Psoas muscle (tissue), 8 donors: Measurements from ENCODE around the gene CTIF. TPM values are rescaled to one million over a fixed set of nuclear protein-coding genes. Genes with fewer than 3 reads are reported as not detected.

Experiments
- ATAC-seq, 4 donors: fragments of 200-7000 bp; cut with Tn5 transposase; one replicate each; pipeline ENCODE4 v1.9.1; 2020; ENCODE audit warnings: moderate library complexity in 3 of 4, mild to moderate bottlenecking in 2 of 4
- DNase-seq, 2 donors: peaks; one replicate each; pipeline ENCODE4 v3.0.0-alpha.2; 2020
- H3K27ac ChIP-seq: fragments of 200-600 bp; one replicate; pipeline ENCODE4 v1.8.0; 2022
- H3K27me3 ChIP-seq, 3 donors: fragments of 200-600 bp in 1 of 3; one replicate each; pipeline versions ENCODE4 v1.6.1 to v1.8.0; 2013 to 2022; ENCODE audit warnings: low read length in 2 of 3, mild to moderate bottlenecking in 2 of 3, moderate library complexity in 1 of 3; ENCODE audit not compliant: insufficient read depth in 3 of 3
- H3K36me3 ChIP-seq, 2 donors: fragments of 200-600 bp in 1 of 2; one replicate each; pipeline versions ENCODE4 v1.6.1 to v1.8.0; 2013 to 2022; ENCODE audit warnings: low read depth in 1 of 2, mild to moderate bottlenecking in 1 of 2, moderate library complexity in 1 of 2; ENCODE audit not compliant: insufficient read depth in 1 of 2
- H3K4me1 ChIP-seq: fragments of 200-600 bp; one replicate; pipeline ENCODE4 v1.8.0; 2022
- H3K4me3 ChIP-seq: fragments of 200-600 bp; one replicate; pipeline ENCODE4 v1.8.0; 2022; ENCODE audit warnings: mild to moderate bottlenecking
- H3K9me3 ChIP-seq: fragments of 200-600 bp; one replicate; pipeline ENCODE4 v1.8.0; 2022
- CTCF ChIP-seq: fragments of 200-600 bp; IDR thresholded peaks from one replicate; pipeline ENCODE4 v1.8.0; 2022; ENCODE audit warnings: antibody characterized with exemption
- WGBS, 3 donors: extraction: QIAGEN DNeasy Blood & Tissue Kit; methylation state at CpG; one replicate each; pipeline versions ENCODE4 v1.1.6 to v1.1.7; 2013; 5-methylcytosine and 5-hydroxymethylcytosine counted together
- intact Hi-C, 2 donors: fragments of 100-400 bp; cut with DNase I; formaldehyde crosslinking; loops; one replicate each; pipeline versions ENCODE4 v1.11.0 to v1.14.2; 2022
- polyA plus RNA-seq, 3 donors: library from polyadenylated mRNA; stranded (reverse); fragments of 200-250 nt; gene quantifications; one replicate each; pipeline ENCODE4 v1.2.3, GENCODE V29; 2013
- total RNA-seq, 4 donors: library from RNA; stranded (reverse); fragmentation: NEBNext Ultra II Directional in 2 of 4; extraction: Animal tissue kit (Norgen Biotek cat#: 25700) in 2 of 4; gene quantifications; one replicate each; pipeline versions ENCODE4 v1.2.1 to v1.2.4, GENCODE V29; 2021 to 2023
- donor health status: healthy with polysubstance abuse.
- donor health status: DM: no; HTN: no; CAD: no; lungs with moderate emphysema.
- donor health status: Bipolar disorder and iron deficiency.
- donor health status: healthy.
- donor health status: DM: yes; HTN: yes; CAD: no.
- donor health status: DM: no; HTN: no; CAD: no.
- donor health status: DM: no; HTN: no; CAD: no.
- donor health status: DM: yes; HTN: yes; CAD: no.

Gene CTIF
- total and polyA plus RNA-seq, 7 donors, result 11.3 to 40.5 (median 26.9) TPM

- no peak for TF ChIP-seq CTCF
- intact Hi-C loops, result no loop called here
- Histone ChIP-seq H3K9me3 (no peaks in the 10 kb centered on the region), H3K27ac (no peak overlapping the region), H3K4me3 (no peak overlapping the region), H3K36me3 (peaks cover 0 to 2% of the 10 kb centered on the region in 2 donors), H3K4me1 (peaks cover 19% of the 10 kb centered on the region), H3K27me3 (peaks cover 0 to 2% (median 0%) of the 10 kb centered on the region in 3 donors)
- ATAC-seq (no peak), DNase-seq (no peak)
- WGBS, 3 donors, result 91 to 97% (median 94%) methylated on average over 4 of the region's 4 CpGs
Measured at GRCh38 chr18:48641981-48642380, 103.2 kb downstream of the CTIF start.

- DNase-seq, result no peak
- intact Hi-C loops, result no loop called here
- H3K27ac ChIP-seq, result no peak overlapping the region
- WGBS, 3 donors, result 95 to 100% (median 98%) methylated on average over 1 of the region's 1 CpG
- peaks cover 19% of the 10 kb centered on the region for H3K4me1 ChIP-seq
- no peak overlapping the region for H3K4me3 ChIP-seq
- no peaks in the 10 kb centered on the region for H3K36me3 ChIP-seq
- TF ChIP-seq CTCF, result no peak
- no peak for ATAC-seq
- peaks cover 0 to 2% (median 0%) of the 10 kb centered on the region in 3 donors for H3K27me3 ChIP-seq
- H3K9me3 ChIP-seq, result no peaks in the 10 kb centered on the region
Measured at GRCh38 chr18:48642503-48642902, 103.7 kb downstream of the CTIF start.

GRCh38 chr18:48643262-48643661 is 104.4 kb downstream of the CTIF start:
- no peak for TF ChIP-seq CTCF
- DNase-seq (no peak), ATAC-seq (no peak)
- no peak overlapping the region for H3K27ac ChIP-seq
- H3K9me3 ChIP-seq, result no peaks in the 10 kb centered on the region
- WGBS, 3 donors, result 91 to 98% (median 93%) methylated on average over 1 of the region's 1 CpG
- no peaks in the 10 kb centered on the region for H3K36me3 ChIP-seq
- no peaks in the 10 kb centered on the region for H3K27me3 ChIP-seq
- H3K4me1 ChIP-seq, result peaks cover 19% of the 10 kb centered on the region
- intact Hi-C loops, result no loop called here
- H3K4me3 ChIP-seq, result no peak overlapping the region

GRCh38 chr18:48644029-48644428 is 105.2 kb downstream of the CTIF start:
- 94 to 97% (median 96%) methylated on average over 5 of the region's 5 CpGs for WGBS, 3 donors
- Histone ChIP-seq H3K4me3 (no peak overlapping the region), H3K9me3 (no peaks in the 10 kb centered on the region), H3K4me1 (peaks cover 18% of the 10 kb centered on the region), H3K36me3 (no peaks in the 10 kb centered on the region), H3K27ac (no peak overlapping the region), H3K27me3 (no peaks in the 10 kb centered on the region)
- DNase-seq (no peak), ATAC-seq (no peak)
- intact Hi-C loops, result no loop called here
- no peak for TF ChIP-seq CTCF

- DNase-seq (no peak), ATAC-seq (no peak)
- intact Hi-C loops, result no loop called here
- Histone ChIP-seq H3K4me1 (peaks cover 3% of the 10 kb centered on the region), H3K27me3 (no peaks in the 10 kb centered on the region), H3K9me3 (no peaks in the 10 kb centered on the region), H3K27ac (no peak overlapping the region), H3K36me3 (no peaks in the 10 kb centered on the region), H3K4me3 (no peak overlapping the region)
- WGBS, 3 donors, result 88 to 92% (median 90%) methylated on average over 10 of the region's 10 CpGs
- no peak for TF ChIP-seq CTCF
Measured at GRCh38 chr18:48645427-48646002, 106.7 kb downstream of the CTIF start.
